Testis (tissue), 3 donors: ENCODE measurements around the gene RNGTT. TPM values are rescaled to one million over a fixed set of nuclear protein-coding genes. Genes with fewer than 3 reads are reported as not detected.

Experiments used
- DNase-seq: peaks from one replicate; pipeline ENCODE4 v3.0.0-alpha.2; 2019
- H3K27ac ChIP-seq, 2 donors: fragments of 200-600 bp; sonication (generic); one replicate each; pipeline ENCODE4 v1.5.1; 2019
- H3K27me3 ChIP-seq: fragments of 200-600 bp; sonication (generic); one replicate; pipeline ENCODE4 v1.5.1; 2019
- H3K36me3 ChIP-seq: fragments of 200-600 bp; sonication (generic); one replicate; pipeline ENCODE4 v1.5.1; 2017; ENCODE audit warnings: low read depth; ENCODE audit errors: missing control alignments
- H3K4me1 ChIP-seq: fragments of 200-600 bp; sonication (generic); one replicate; pipeline ENCODE4 v1.5.1; 2019
- H3K4me3 ChIP-seq, 2 donors: fragments of 200-600 bp; sonication (generic); one replicate each; pipeline ENCODE4 v1.5.1; 2017 to 2019
- H3K9me3 ChIP-seq: fragments of 200-600 bp; sonication (generic); one replicate; pipeline ENCODE4 v1.5.1; 2017
- POLR2A ChIP-seq: fragments of 450-650 bp; IDR thresholded peaks from one replicate; pipeline ENCODE4 v1.6.1; 2017; ENCODE audit warnings: antibody characterized with exemption, mild to moderate bottlenecking, moderate library complexity
- WGBS, 2 donors: methylation state at CpG; one replicate each; pipeline ENCODE4 v1.1.5; 2018; 5-methylcytosine and 5-hydroxymethylcytosine counted together
- intact Hi-C: fragments of 100-400 bp; cut with DNase I; formaldehyde crosslinking; loops from one replicate; pipeline ENCODE4 v1.15.1; 2023; ENCODE audit warnings: low total_unique reads
- polyA plus RNA-seq: library from polyadenylated mRNA; stranded (reverse); fragments of 350-450 nt; fragmentation: Illumina TruSeq; extraction: RNeasy Lipid Tissue Mini Kit (QIAGEN cat#74804); gene quantifications from one replicate; pipeline ENCODE4 v1.2.3, GENCODE V29; 2014; ENCODE audit warnings: low read depth, low replicate concordance; ENCODE audit not compliant: insufficient read depth
- small RNA-seq, 2 donors: library from RNA; depleted of rRNA; stranded (forward); fragments of <200 nt; gene quantifications; one replicate each; pipeline ENCODE3, GENCODE V24; 2016
- total RNA-seq, 2 donors: library from RNA; depleted of rRNA; stranded (reverse); fragments of >200 nt; gene quantifications; one replicate each; pipeline ENCODE4 v1.2.3, GENCODE V29; 2016
- TF ChIP-seq, protein P1 (sequence below), 3 experiments: fragments of 450-650 bp in 2 of 3; fragments of 200-600 bp in 1 of 3; sonication (generic) in 1 of 3; IDR thresholded peaks; one replicate each; pipeline ENCODE4 v1.5.1; 2016 to 2019; ENCODE audit warnings: antibody characterized with exemption in 3 of 3, mild to moderate bottlenecking in 2 of 3, moderate library complexity in 1 of 3

Gene RNGTT
- total and polyA plus RNA-seq, 3 donors from 2014 or later = 19.4 to 27.0 (median 22.1) TPM

DNA sequence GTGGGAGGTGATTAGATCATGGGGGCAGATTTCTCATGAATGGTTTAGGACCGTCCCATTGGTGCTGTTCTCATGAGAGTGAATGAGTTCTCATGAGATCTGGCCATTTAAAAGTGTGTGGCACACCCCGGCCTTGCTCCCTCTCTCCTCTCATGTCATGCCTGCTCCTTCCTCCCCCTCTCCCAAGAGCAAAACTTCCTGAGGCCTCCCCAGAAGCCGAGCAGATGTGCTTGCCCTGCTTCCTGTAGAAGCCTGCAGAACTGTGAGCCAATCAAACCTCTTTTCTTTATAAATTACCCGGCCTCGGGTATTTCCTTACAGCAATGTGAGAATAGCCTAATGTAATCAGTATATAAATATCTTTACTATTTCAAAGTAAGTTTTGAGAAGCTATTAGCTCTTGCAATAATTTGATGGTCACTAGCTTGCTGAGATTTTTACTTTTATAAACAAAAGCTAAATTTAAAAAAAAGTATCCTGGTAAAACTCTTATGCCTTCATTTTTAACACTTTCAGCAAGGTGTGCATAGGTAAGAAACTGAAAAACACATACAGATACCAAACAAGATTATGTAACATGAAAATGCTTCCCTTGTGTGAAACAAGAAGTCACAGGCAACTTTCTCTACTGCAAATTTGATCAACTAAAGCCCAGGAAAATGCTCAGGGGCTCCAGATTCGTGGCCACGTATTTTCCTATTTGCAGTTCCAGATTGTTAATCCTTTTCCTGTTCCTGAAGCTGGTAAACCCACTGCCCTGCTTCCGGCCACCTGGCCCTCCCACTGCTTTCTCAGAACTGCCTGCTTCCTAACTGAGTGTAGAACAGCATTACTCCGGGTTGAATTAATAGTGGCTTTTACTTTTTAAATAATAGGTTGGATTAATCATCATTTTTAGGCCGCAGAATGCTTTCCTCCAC, 402.1 kb downstream of the RNGTT start:
- 56 to 58% methylated on average over 10 of the region's 10 CpGs for WGBS, 2 donors
- intact Hi-C loops = no loop called here
- DNase-seq = no peak
- Histone ChIP-seq H3K36me3 (no peaks in the 10 kb centered on the region), H3K27ac (peak overlapping the region in 1 of 2 donors; percentile 28), H3K27me3 (no peaks in the 10 kb centered on the region), H3K4me1 (peaks cover 6% of the 10 kb centered on the region), H3K9me3 (no peaks in the 10 kb centered on the region), H3K4me3 (no peak overlapping the region)
- TF ChIP-seq, protein P1, sequence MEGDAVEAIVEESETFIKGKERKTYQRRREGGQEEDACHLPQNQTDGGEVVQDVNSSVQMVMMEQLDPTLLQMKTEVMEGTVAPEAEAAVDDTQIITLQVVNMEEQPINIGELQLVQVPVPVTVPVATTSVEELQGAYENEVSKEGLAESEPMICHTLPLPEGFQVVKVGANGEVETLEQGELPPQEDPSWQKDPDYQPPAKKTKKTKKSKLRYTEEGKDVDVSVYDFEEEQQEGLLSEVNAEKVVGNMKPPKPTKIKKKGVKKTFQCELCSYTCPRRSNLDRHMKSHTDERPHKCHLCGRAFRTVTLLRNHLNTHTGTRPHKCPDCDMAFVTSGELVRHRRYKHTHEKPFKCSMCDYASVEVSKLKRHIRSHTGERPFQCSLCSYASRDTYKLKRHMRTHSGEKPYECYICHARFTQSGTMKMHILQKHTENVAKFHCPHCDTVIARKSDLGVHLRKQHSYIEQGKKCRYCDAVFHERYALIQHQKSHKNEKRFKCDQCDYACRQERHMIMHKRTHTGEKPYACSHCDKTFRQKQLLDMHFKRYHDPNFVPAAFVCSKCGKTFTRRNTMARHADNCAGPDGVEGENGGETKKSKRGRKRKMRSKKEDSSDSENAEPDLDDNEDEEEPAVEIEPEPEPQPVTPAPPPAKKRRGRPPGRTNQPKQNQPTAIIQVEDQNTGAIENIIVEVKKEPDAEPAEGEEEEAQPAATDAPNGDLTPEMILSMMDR (IDR thresholded peaks at IDR 0.05) = no peak
- TF ChIP-seq POLR2A = no peak

Small RNA genes lying within 50 kb of the gene (small RNA-seq; reads per million reads assigned to genes)
- 0 reads per million in 2 donors for gene AL079342.1
- gene RF00045 = 0 reads per million in 2 donors

Other genes with a start within 250 kb of the RNGTT start
- gene PNRC1, start 117.1 kb upstream of the RNGTT start, total RNA-seq = 100 to 1,000 TPM; 220 to 221 TPM
- 83.2 TPM for gene PNRC1, start 117.1 kb upstream of the RNGTT start, polyA plus RNA-seq
- gene SRSF12, start 154.5 kb upstream of the RNGTT start, total RNA-seq = 10 to 100 TPM; 14.7 to 21.7 TPM
- 30.1 TPM for gene SRSF12, start 154.5 kb upstream of the RNGTT start, polyA plus RNA-seq
- 1 to 10 TPM; 6.9 to 7.1 TPM for gene PM20D2, start 182.4 kb upstream of the RNGTT start, total RNA-seq
- gene PM20D2, start 182.4 kb upstream of the RNGTT start, polyA plus RNA-seq = 4.4 TPM